ENCODE measurements around the gene NF1. TPM values are rescaled to one million over a fixed set of nuclear protein-coding genes. Genes with fewer than 3 reads are reported as not detected.
"Not testable (repeated sequence)": the region's sequence is repeated elsewhere in the genome, so short reads cannot be mapped to it uniquely, and the experiment has no call there.

The NF1 gene
- total RNA-seq, 2 donors from 2014 or later: 27.6 to 44.4 TPM

DNA sequence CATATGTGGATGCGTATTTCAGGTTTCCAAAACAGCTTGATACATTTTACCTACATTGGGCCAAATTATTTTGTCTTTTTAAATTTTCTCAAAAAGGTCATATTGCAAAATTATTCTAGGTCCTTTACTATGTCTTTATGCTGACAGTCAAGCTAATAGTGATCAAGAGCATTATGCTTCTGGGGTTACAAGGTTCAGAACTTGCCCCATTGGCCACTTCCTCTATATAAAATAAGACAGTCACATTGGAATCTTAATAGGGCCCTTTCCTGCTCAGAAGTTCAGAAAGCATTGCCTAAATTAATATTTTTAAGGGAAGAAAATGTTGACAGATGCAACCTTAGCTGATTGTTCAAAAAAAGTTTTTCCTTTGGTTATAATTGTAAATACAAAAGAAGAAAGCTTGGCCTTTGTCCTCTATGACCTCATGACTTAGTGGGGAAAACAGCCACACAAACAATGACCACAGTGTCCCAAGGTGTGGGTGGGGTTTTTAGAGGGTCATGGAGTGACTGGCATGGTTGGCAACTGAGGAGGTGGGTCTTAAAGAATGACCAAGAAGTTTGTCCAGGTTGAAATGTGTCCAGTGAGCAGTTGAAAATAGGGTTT, 284.9 kb downstream of the NF1 start:
- no peak for ATAC-seq (replicated peaks)
- no peaks in the 10 kb centered on the region for H3K9me3 Mint-ChIP-seq
- H3K27ac Mint-ChIP-seq: no peak overlapping the region
- no peaks in the 10 kb centered on the region for H3K27me3 Mint-ChIP-seq
- no peaks in the 10 kb centered on the region for H3K4me1 Mint-ChIP-seq
- H3K36me3 Mint-ChIP-seq (ENCODE audit: low read depth): peaks cover 4% of the 10 kb centered on the region
- H3K4me3 Mint-ChIP-seq: no peak overlapping the region

- Mint-ChIP-seq H3K9me3 (no peaks in the 10 kb centered on the region), H3K4me3 (no peak overlapping the region)
These were observed 286.4 kb downstream of the NF1 start for GRCh38 chr17:31381165-31381668.

DNA sequence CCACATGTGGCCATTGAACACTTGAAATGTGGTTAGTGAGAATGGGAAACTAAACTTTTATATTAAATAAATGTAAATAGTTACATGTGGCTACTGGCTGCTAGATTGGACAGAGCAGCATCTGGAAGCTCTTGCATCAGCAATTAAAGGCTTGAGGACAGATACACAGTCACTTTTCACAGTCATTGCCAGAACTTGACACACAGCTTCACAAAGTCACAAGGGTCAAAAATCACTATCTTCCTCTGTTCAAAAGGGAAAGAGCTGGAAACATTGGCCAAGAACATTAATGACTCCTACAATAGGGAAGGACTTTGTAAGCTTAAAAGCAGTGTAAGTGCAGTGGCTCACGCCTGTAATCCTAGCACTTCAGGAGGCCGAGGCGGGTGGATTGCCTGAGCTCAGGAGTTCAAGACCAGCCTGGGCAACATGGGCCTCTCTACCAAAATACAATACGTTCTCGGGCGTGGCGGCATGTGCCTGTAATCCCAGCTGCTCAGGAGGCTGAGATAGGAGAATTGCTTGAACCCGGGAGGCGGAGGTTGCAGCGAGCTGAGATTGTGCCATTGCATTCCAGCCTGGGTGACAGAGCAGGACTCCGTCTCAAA, 288.0 kb downstream of the NF1 start:
- not testable (repeated sequence) for H3K9me3 Mint-ChIP-seq; ATAC-seq (replicated peaks); H3K4me1 Mint-ChIP-seq; H3K27me3 Mint-ChIP-seq; H3K36me3 Mint-ChIP-seq (ENCODE audit: low read depth); H3K4me3 Mint-ChIP-seq; H3K27ac Mint-ChIP-seq

More at GRCh38 chr17:31381165-31381668, 286.4 kb downstream of the NF1 start:
- no peak overlapping the region for H3K27ac Mint-ChIP-seq
- no peaks in the 10 kb centered on the region for H3K27me3 Mint-ChIP-seq
- ATAC-seq (replicated peaks): no peak
- H3K36me3 Mint-ChIP-seq (ENCODE audit: low read depth): no peaks in the 10 kb centered on the region
- H3K4me1 Mint-ChIP-seq: no peaks in the 10 kb centered on the region

DNA sequence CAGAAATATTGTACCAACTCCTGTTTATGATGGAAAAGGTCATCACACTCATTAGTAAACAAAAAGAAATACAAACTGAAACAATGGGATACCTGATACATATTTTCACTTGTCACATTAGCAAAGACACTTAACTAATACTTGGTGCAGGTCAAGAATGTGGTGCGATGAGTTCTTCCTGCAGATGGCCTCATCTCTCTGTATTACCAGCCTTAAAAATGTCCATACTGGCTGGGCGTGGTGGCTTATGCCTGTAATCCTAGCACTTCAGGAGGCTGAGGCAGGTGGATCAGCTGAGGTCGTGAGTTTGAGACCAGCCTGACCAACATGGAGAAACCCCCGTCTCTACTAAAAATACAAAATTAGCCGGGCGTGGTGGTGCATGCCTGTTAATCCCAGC, 288.7 kb downstream of the NF1 start:
- not testable (repeated sequence) for H3K4me3 Mint-ChIP-seq; H3K4me1 Mint-ChIP-seq; ATAC-seq (replicated peaks)

DNA sequence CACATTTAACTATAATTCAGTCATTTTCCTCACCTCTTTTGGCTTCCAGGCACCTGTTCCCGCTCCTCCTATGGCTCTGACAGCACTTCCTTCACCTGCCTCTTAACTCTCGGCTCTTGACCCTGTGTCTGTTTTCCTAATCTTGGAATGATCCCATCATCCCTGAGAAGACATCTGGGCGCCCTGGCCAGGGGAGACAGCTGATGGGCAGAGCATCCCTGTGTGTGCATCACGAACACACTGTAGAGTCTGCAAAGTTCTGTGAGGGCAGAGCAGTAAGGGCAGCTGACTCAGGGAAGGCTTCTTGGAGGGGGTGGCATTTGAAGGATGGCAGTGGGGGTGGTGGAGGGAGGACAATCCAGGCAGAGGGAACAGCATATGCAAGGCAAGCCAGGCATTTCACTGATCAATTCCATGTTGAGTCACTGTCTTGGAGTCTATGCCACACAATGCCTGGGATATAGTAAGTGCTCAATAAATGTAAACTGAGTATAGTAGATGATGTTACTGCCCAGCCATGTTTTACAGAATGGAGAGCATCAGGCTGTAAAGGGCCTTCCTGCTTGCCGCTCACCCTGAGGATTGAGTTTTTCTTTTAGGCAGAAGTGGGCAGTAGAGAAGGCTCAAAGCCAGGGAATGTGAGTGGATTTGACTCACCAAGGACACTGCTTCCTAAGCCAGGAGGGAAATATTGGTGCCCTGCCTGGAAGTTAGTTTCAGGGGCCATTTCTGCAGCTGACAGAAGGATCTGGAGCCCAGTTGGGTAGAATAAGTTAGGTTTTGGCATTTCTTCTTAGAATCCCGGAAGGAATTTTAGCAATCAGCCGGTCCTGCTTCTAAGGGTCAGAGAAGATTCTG, 290.9 kb downstream of the NF1 start:
- Mint-ChIP-seq H3K27ac (no peak overlapping the region), H3K36me3 (ENCODE audit: low read depth) (no peaks in the 10 kb centered on the region), H3K4me3 (no peak overlapping the region), H3K9me3 (no peaks in the 10 kb centered on the region), H3K27me3 (peaks cover 6% of the 10 kb centered on the region), H3K4me1 (no peaks in the 10 kb centered on the region)
- ATAC-seq (replicated peaks): no peak

More for the DNA sequence above, 288.7 kb downstream of the NF1 start:
- H3K36me3 Mint-ChIP-seq (ENCODE audit: low read depth); H3K9me3 Mint-ChIP-seq; H3K27me3 Mint-ChIP-seq; H3K27ac Mint-ChIP-seq: not testable (repeated sequence)

- Mint-ChIP-seq H3K4me3 (no peak overlapping the region), H3K27me3 (peaks cover 6% of the 10 kb centered on the region), H3K9me3 (no peaks in the 10 kb centered on the region), H3K27ac (no peak overlapping the region), H3K36me3 (ENCODE audit: low read depth) (no peaks in the 10 kb centered on the region), H3K4me1 (no peaks in the 10 kb centered on the region)
- no peak for ATAC-seq (replicated peaks)
These were observed 291.8 kb downstream of the NF1 start for GRCh38 chr17:31386542-31387075.

GRCh38 chr17:31387438-31387837, 292.7 kb downstream of the NF1 start:
- no peaks in the 10 kb centered on the region for H3K9me3 Mint-ChIP-seq
- no peaks in the 10 kb centered on the region for H3K36me3 Mint-ChIP-seq (ENCODE audit: low read depth)
- peaks cover 8% of the 10 kb centered on the region for H3K27me3 Mint-ChIP-seq
- no peak overlapping the region for H3K4me3 Mint-ChIP-seq
- peaks cover 2% of the 10 kb centered on the region for H3K4me1 Mint-ChIP-seq
- ATAC-seq (replicated peaks): no peak
- H3K27ac Mint-ChIP-seq: no peak overlapping the region

- peaks cover 5% of the 10 kb centered on the region for H3K4me1 Mint-ChIP-seq
- no peak overlapping the region for H3K27ac Mint-ChIP-seq
- H3K27me3 Mint-ChIP-seq: peaks cover 16% of the 10 kb centered on the region
- no peaks in the 10 kb centered on the region for H3K9me3 Mint-ChIP-seq
- no peak overlapping the region for H3K4me3 Mint-ChIP-seq
- H3K36me3 Mint-ChIP-seq (ENCODE audit: low read depth): no peaks in the 10 kb centered on the region
- ATAC-seq (replicated peaks): no peak
These were observed 293.6 kb downstream of the NF1 start for GRCh38 chr17:31388351-31388750.

- peak; percentile 36 for ATAC-seq (replicated peaks)
These were observed 294.2 kb downstream of the NF1 start for GRCh38 chr17:31388770-31389656.

GRCh38 chr17:31389657-31390381, 295.0 kb downstream of the NF1 start:
- peak overlapping the region; percentile 66 for H3K4me3 Mint-ChIP-seq
- peaks cover 26% of the 10 kb centered on the region for H3K27me3 Mint-ChIP-seq
- no peak for ATAC-seq (replicated peaks)
- no peaks in the 10 kb centered on the region for H3K9me3 Mint-ChIP-seq
- peaks cover 5% of the 10 kb centered on the region for H3K4me1 Mint-ChIP-seq
- no peak overlapping the region for H3K27ac Mint-ChIP-seq
- H3K36me3 Mint-ChIP-seq (ENCODE audit: low read depth): no peaks in the 10 kb centered on the region

More at GRCh38 chr17:31388770-31389656, 294.2 kb downstream of the NF1 start:
- peaks cover 5% of the 10 kb centered on the region for H3K4me1 Mint-ChIP-seq
- H3K4me3 Mint-ChIP-seq: no peak overlapping the region
- no peaks in the 10 kb centered on the region for H3K36me3 Mint-ChIP-seq (ENCODE audit: low read depth)
- H3K9me3 Mint-ChIP-seq: no peaks in the 10 kb centered on the region
- peaks cover 21% of the 10 kb centered on the region for H3K27me3 Mint-ChIP-seq
- no peak overlapping the region for H3K27ac Mint-ChIP-seq

DNA sequence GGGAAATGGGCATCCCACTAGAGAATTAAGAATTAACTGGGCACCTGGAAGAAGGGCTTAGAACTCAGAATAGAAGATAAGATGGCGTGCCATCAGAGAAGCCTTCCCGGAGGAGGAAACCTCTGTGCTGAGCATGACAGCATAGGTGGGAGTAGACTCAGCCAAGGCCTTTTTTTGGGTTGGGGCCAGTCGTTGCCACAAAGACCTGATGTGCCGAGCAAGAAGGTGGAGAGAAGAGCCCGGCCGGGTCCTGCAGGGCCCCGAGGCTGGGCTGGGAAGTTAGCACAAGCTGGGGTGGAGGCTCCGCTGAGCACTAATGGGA, 295.6 kb downstream of the NF1 start:
- Mint-ChIP-seq H3K4me1 (peaks cover 5% of the 10 kb centered on the region), H3K27me3 (peaks cover 30% of the 10 kb centered on the region)
- no peak for ATAC-seq (replicated peaks)

GRCh38 chr17:31390748-31391495, 296.1 kb downstream of the NF1 start:
- Mint-ChIP-seq H3K4me3 (peak overlapping the region; percentile 66), H3K27ac (no peak overlapping the region), H3K4me1 (peaks cover 5% of the 10 kb centered on the region), H3K9me3 (no peaks in the 10 kb centered on the region), H3K36me3 (ENCODE audit: low read depth) (no peaks in the 10 kb centered on the region), H3K27me3 (peaks cover 31% of the 10 kb centered on the region)
- peak; percentile 14 for ATAC-seq (replicated peaks)

More for the DNA sequence above, 295.6 kb downstream of the NF1 start:
- H3K9me3 Mint-ChIP-seq: no peaks in the 10 kb centered on the region
- peak overlapping the region; percentile 66 for H3K4me3 Mint-ChIP-seq
- H3K27ac Mint-ChIP-seq: no peak overlapping the region
- no peaks in the 10 kb centered on the region for H3K36me3 Mint-ChIP-seq (ENCODE audit: low read depth)

DNA sequence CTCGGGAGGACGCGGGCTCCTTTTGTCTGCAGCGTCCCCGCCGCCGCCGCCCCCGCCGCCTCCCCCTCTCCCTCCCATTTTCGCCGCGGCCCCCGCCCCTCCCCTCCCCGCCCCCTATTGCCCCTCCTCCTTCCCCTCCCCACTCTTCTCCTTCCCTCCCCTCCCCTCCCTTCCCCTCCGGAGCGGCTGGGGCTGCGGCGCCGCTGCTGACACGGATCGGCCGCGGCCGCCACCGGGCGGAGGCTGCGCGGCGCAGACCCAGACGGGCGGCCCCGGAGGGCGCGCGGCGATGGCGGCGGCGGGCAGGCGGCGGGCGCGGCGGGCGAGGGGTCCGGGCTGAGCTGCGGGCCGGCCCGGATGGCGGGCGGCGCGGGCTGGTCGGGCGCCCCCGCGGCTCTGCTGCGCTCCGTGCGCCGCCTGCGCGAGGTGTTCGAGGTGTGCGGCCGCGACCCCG, 296.7 kb downstream of the NF1 start, which contains the start of gene RAB11FIP4:
Gene RAB11FIP4, plus strand, starts transcription at position 180 of the 454 bp plus-strand sequence. Its CDS starts 178 bp downstream, at position 358.
- Mint-ChIP-seq H3K4me3 (peak within 1 kb of the TSS; percentile 66), H3K4me1 (peaks cover 5% of the 10 kb centered on the region), H3K27ac (no peak within 1 kb of the TSS), H3K27me3 (peaks cover 31% of the 10 kb centered on the region), H3K36me3 (ENCODE audit: low read depth) (no peaks in the 10 kb centered on the region), H3K9me3 (no peaks in the 10 kb centered on the region)
- ATAC-seq (replicated peaks): peak; percentile 44
